SU-DHL-6 (cell line): Measurements from ENCODE around the gene GPC1.

Experiments used
- CTCF ChIP-seq: fragments of 200-600 bp; sonication (generic); IDR thresholded peaks from one replicate; pipeline ENCODE4 v1.5.1; 2017; ENCODE audit warnings: antibody characterized with exemption, mild to moderate bottlenecking, low read length, moderate library complexity; ENCODE audit not compliant: insufficient read depth, poor library complexity, severe bottlenecking
- EZH2phosphoT487 ChIP-seq: fragments of 200-600 bp; sonication (generic), shearing (Covaris generic); conservative IDR thresholded peaks from 2 replicates; pipeline ENCODE4 v1.6.1; 2018; ENCODE audit warnings: mild to moderate bottlenecking, antibody characterized with exemption, low read length, moderate library complexity, mixed read lengths

- TF ChIP-seq CTCF (no peak), EZH2phosphoT487 (no peak)
Measured at GRCh38 chr2:240451108-240451611, 15.7 kb downstream of the GPC1 start.
